ENCODE results near the gene KIAA2012.

GRCh38 chr2:202165945-202166344 lies 92.9 kb downstream of the KIAA2012 start:
- TF ChIP-seq CTCF (IDR thresholded peaks at IDR 0.05) = no peak
- no peak for TF ChIP-seq POLR2A (IDR thresholded peaks at IDR 0.05)
- no peak for TF ChIP-seq EP300 (IDR thresholded peaks at IDR 0.05)
